ENCODE data around the gene MORF4L2. TPM values are rescaled to one million over a fixed set of nuclear protein-coding genes. Genes with fewer than 3 reads are reported as not detected.
A peak's percentile ranks its signal among the peaks of the same experiment; 100 is the strongest.

MORF4L2 gene
- total RNA-seq = 100 to 1,000 TPM; 239 to 257 TPM

GRCh38 chrX:103686199-103687072, at the start of gene MORF4L2:
Gene MORF4L2 (minus strand): TSS chrX:103686699. CDS start chrX:103677027, 9,672 bp downstream.
- CTCF ChIA-PET = no interaction called here
- Mint-ChIP-seq H3K4me1 (peaks cover 9% of the 10 kb centered on the region), H3K36me3 (ENCODE audit: low read depth) (peaks cover 21% of the 10 kb centered on the region), H3K27me3 (no peaks in the 10 kb centered on the region), H3K27ac (peak within 1 kb of the TSS; percentile 94), H3K9me3 (ENCODE audit: low read depth) (no peaks in the 10 kb centered on the region), H3K4me3 (no peak within 1 kb of the TSS)
- POLR2A ChIA-PET = interaction anchor here (0.7 to 1.0 kb wide), 3 partner anchors 145 to 568 kb away, joined by 3 to 5 read pairs (median 3); partner anchors contain the start of gene SLC25A53
- ATAC-seq (peak; percentile 91), DNase-seq (peak; percentile 91)
- intact Hi-C loops (cut with DNase I, micrococcal nuclease) = loop anchor here (1.0 to 10.0 kb wide), 11 partner anchors 57 to 1032 kb away; partner anchors contain the start of genes SLC25A53 (in 2 of the 2), BEX4 (in 1 of the 2), GPRASP1 (in 1 of the 2) and RAB9B (in 1 of the 2)

DNA sequence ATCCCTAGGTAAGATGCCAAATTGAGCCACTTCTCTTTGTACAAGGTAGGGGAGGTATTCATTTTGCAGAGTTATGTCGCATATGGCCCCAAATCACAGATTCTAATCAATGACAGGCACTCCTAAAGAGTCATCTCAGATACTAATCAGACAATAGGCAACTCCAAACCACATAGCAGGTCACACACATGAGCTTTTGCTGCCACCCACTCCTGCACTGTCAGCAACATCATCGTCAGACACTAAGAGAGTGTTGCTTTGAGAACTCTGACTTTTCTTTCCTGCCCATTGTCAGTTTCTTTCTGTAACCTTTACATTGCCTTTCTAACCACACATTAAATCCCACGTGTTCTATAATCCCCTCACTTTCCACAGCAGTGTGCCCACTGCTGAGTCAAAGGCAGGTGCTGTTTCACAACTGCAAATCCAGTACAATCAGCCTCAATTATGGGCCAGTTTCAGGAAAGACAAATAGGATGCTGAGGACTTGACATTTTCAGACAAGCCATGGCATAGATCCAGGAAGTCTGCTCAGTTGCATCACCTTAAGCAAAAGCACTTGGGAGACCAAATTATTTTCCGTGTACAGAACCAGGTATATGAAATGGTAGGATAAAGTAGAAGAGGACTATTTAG, 47.7 kb upstream of the MORF4L2 start:
- no peaks in the 10 kb centered on the region for H3K9me3 Mint-ChIP-seq (ENCODE audit: low read depth)
- intact Hi-C loops (cut with DNase I, micrococcal nuclease) = no loop called here
- DNase-seq (peak; percentile 25), ATAC-seq (peak; percentile 63)
- peaks cover 4% of the 10 kb centered on the region for H3K27me3 Mint-ChIP-seq
- peaks cover 4% of the 10 kb centered on the region for H3K4me1 Mint-ChIP-seq
- ChIA-PET CTCF (interaction anchor here (0.8 kb wide), 1 partner anchor 24 kb away, joined by 5 read pairs; the partner anchor contains the start of gene TMEM31), POLR2A (no interaction called here)
- H3K27ac Mint-ChIP-seq = no peak overlapping the region
- H3K36me3 Mint-ChIP-seq (ENCODE audit: low read depth) = no peaks in the 10 kb centered on the region
- no peak overlapping the region for H3K4me3 Mint-ChIP-seq

GRCh38 chrX:103733017-103733416, 46.5 kb upstream of the MORF4L2 start:
- ATAC-seq (no peak), DNase-seq (no peak)
- no peaks in the 10 kb centered on the region for H3K9me3 Mint-ChIP-seq (ENCODE audit: low read depth)
- H3K4me1 Mint-ChIP-seq = peaks cover 4% of the 10 kb centered on the region
- intact Hi-C loops (cut with DNase I, micrococcal nuclease) = no loop called here
- H3K36me3 Mint-ChIP-seq (ENCODE audit: low read depth) = no peaks in the 10 kb centered on the region
- H3K27ac Mint-ChIP-seq = no peak overlapping the region
- ChIA-PET POLR2A (no interaction called here), CTCF (interaction anchor here (0.5 kb wide), 1 partner anchor 81 kb away, joined by 3 read pairs; no protein-coding TSS in a partner anchor)
- no peak overlapping the region for H3K4me3 Mint-ChIP-seq
- peaks cover 4% of the 10 kb centered on the region for H3K27me3 Mint-ChIP-seq

DNA sequence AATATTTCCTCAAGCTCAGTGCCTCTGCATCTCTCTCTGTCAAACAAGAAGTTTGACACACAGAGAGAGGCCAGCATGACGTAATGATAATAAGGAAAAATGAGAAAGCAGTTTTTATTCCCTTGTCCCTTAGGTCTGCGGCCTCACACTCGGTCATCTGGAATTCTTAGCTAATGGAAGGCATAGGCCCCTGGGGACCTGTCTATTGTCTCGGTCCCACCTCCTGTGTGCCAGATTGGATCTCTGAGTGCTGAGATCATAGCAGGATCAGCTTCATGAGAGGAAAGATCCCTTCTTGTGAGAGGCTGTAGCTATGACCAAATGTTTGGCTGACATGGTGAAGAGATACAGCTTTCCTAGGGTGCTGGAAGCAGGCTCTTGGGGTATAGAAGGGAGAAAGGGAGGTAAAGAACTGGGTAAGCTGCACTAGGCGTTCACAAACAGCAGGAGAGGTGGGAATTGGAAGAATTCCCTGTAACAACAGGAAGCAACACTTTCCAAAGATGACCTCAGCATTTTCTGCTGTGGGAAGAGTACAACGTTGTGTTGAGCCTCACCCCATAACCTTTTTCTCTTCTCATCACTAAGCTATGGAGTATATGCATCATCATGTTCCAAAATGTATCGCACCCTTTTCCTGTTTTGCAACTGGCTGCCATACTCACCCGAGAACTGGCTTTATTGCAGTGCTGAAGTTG, 44.4 kb upstream of the MORF4L2 start:
- no peak for DNase-seq
- ChIA-PET CTCF (interaction anchor here (0.8 to 1.1 kb wide), 2 partner anchors 9 to 16 kb away, joined by 3 to 4 read pairs; no protein-coding TSS in a partner anchor), POLR2A (no interaction called here)
- ATAC-seq = no peak
- no peak overlapping the region for H3K27ac Mint-ChIP-seq
- no peak overlapping the region for H3K4me3 Mint-ChIP-seq
- no peaks in the 10 kb centered on the region for H3K36me3 Mint-ChIP-seq (ENCODE audit: low read depth)
- intact Hi-C loops (cut with DNase I, micrococcal nuclease) = no loop called here
- no peaks in the 10 kb centered on the region for H3K9me3 Mint-ChIP-seq (ENCODE audit: low read depth)
- peaks cover 4% of the 10 kb centered on the region for H3K4me1 Mint-ChIP-seq
- H3K27me3 Mint-ChIP-seq = peaks cover 4% of the 10 kb centered on the region

DNA sequence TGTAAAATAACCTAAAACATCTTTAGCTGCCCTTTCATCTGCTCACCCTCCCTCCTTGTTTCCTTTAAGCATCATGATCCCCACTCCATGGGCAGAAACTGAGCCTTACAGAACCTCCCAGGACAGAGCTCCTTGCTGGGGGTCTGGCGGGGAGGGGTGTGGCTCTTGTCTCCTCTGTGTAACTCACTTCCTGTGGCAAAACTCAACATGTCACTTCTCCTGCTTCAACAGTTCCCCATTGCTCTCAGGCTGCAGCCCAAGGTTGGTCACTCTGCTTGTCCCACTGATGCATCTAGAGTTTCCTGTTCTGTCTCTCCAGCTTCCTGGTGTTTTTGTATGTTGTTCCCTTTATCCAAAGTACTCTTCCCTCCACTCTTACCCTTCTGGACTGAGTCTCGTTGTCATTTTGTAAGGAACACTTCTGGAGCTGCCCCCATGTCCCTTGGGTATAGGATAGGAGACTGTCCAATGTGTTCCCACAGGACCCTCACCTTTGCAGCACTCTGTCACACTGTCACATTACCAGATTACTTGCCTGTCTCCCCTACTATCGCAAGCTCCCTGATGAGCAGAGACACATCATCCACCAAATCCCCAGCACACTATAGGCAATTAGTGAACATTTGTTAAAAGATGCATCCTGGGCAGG, 43.8 kb upstream of the MORF4L2 start:
- CTCF ChIA-PET = interaction anchor here (0.8 to 1.1 kb wide), 2 partner anchors 10 to 15 kb away, joined by 3 to 4 read pairs; no protein-coding TSS in a partner anchor
- ATAC-seq (no peak), DNase-seq (no peak)
- Mint-ChIP-seq H3K9me3 (ENCODE audit: low read depth) (no peaks in the 10 kb centered on the region), H3K4me3 (no peak overlapping the region), H3K36me3 (ENCODE audit: low read depth) (no peaks in the 10 kb centered on the region), H3K27me3 (peaks cover 4% of the 10 kb centered on the region), H3K27ac (no peak overlapping the region), H3K4me1 (peaks cover 4% of the 10 kb centered on the region)
- intact Hi-C loops (cut with DNase I, micrococcal nuclease) = no loop called here
- POLR2A ChIA-PET = no interaction called here

- CTCF ChIA-PET = interaction anchor here (0.6 kb wide), 1 partner anchor 32 kb away, joined by 3 read pairs; no protein-coding TSS in a partner anchor
- intact Hi-C loops (cut with DNase I, micrococcal nuclease) = no loop called here
These were observed 42.5 kb upstream of the MORF4L2 start for GRCh38 chrX:103729015-103729414.

DNA sequence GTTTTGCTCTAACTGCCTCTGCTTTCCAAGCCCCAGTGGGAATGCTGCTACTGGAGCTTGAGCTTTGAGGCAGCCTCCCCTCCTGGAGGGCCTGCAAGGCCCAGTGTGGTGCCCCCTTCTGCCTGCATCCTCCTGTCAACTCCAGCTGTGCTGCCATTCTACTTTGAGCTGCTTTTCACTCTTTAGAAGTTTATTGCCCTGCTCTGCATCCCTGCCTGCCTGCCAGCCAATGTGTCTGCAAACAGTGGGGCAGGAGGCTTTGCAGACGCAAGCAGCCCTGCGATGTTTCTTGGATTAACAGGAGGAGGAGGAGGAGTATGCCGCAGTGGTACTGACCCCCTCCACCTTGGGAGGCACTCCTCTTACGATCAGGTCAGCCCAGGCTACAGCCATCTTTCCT, 40.6 kb upstream of the MORF4L2 start:
- no peaks in the 10 kb centered on the region for H3K36me3 Mint-ChIP-seq (ENCODE audit: low read depth)
- H3K27me3 Mint-ChIP-seq = peaks cover 4% of the 10 kb centered on the region
- CTCF ChIA-PET = interaction anchor here (1.4 kb wide), 1 partner anchor 15 kb away, joined by 4 read pairs; no protein-coding TSS in a partner anchor
- no peak for ATAC-seq
- DNase-seq = no peak
- H3K9me3 Mint-ChIP-seq (ENCODE audit: low read depth) = no peaks in the 10 kb centered on the region
- no peak overlapping the region for H3K4me3 Mint-ChIP-seq
- POLR2A ChIA-PET = no interaction called here
- H3K4me1 Mint-ChIP-seq = no peaks in the 10 kb centered on the region
- intact Hi-C loops (cut with DNase I, micrococcal nuclease) = no loop called here
- H3K27ac Mint-ChIP-seq = no peak overlapping the region

More at GRCh38 chrX:103729015-103729414, 42.5 kb upstream of the MORF4L2 start:
- H3K9me3 Mint-ChIP-seq (ENCODE audit: low read depth) = no peaks in the 10 kb centered on the region
- no peak overlapping the region for H3K27ac Mint-ChIP-seq
- no peaks in the 10 kb centered on the region for H3K36me3 Mint-ChIP-seq (ENCODE audit: low read depth)
- POLR2A ChIA-PET = no interaction called here
- ATAC-seq (no peak), DNase-seq (no peak)
- no peaks in the 10 kb centered on the region for H3K4me1 Mint-ChIP-seq
- no peak overlapping the region for H3K4me3 Mint-ChIP-seq
- H3K27me3 Mint-ChIP-seq = peaks cover 4% of the 10 kb centered on the region

DNA sequence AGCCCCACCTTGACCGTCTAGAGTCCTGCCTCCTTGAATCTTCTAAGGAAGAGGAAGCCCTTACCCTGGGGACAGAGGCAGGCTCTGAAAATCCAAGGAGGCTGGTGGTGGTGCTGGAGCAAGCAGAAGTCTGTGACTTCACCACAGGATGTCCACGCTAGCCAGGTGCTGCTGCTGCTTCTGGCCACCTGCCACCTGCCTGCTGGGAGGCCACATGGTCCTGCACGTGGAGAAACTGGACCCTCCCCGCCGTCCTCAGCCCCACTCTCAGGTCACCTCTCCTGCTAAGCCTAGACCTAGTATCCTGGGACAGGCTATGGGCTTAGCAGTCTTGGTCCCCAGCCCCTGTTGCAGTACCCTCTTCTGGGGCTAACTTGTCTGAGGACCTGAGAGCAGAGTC, 40.0 kb upstream of the MORF4L2 start:
- no peak overlapping the region for H3K4me3 Mint-ChIP-seq
- H3K9me3 Mint-ChIP-seq (ENCODE audit: low read depth) = no peaks in the 10 kb centered on the region
- H3K4me1 Mint-ChIP-seq = no peaks in the 10 kb centered on the region
- no peaks in the 10 kb centered on the region for H3K36me3 Mint-ChIP-seq (ENCODE audit: low read depth)
- ChIA-PET POLR2A (no interaction called here), CTCF (interaction anchor here (1.4 kb wide), 1 partner anchor 15 kb away, joined by 4 read pairs; no protein-coding TSS in a partner anchor)
- intact Hi-C loops (cut with DNase I, micrococcal nuclease) = no loop called here
- DNase-seq (no peak), ATAC-seq (no peak)
- H3K27ac Mint-ChIP-seq = no peak overlapping the region
- peaks cover 4% of the 10 kb centered on the region for H3K27me3 Mint-ChIP-seq

DNA sequence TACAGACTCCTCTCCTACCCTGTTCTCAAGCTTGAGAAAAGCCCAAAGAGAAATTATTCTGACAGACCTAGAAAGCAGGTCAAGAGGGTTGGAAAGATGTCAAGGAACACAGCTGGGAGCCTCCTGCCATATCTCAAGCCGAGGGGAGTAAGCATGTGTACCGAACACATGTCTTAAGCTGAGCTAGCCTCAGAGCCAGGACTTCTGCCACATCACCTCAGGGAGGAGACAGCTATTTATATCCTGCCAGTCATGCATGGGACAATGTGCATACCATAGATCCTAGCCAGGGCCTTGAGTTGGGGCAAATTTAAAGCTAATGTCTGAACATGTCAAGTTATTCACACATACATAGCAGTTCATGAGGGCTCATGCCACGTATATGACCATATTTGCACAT, 36.0 kb upstream of the MORF4L2 start:
- intact Hi-C loops (cut with DNase I, micrococcal nuclease) = no loop called here
- Mint-ChIP-seq H3K27ac (no peak overlapping the region), H3K9me3 (ENCODE audit: low read depth) (no peaks in the 10 kb centered on the region), H3K4me3 (no peak overlapping the region), H3K27me3 (no peaks in the 10 kb centered on the region), H3K4me1 (no peaks in the 10 kb centered on the region), H3K36me3 (ENCODE audit: low read depth) (no peaks in the 10 kb centered on the region)
- DNase-seq (no peak), ATAC-seq (no peak)
- ChIA-PET POLR2A (no interaction called here), CTCF (interaction anchor here (0.7 to 1.1 kb wide), 3 partner anchors 10 to 12 kb away, joined by 3 to 5 read pairs (median 3); partner anchors contain the start of gene TMEM31)

DNA sequence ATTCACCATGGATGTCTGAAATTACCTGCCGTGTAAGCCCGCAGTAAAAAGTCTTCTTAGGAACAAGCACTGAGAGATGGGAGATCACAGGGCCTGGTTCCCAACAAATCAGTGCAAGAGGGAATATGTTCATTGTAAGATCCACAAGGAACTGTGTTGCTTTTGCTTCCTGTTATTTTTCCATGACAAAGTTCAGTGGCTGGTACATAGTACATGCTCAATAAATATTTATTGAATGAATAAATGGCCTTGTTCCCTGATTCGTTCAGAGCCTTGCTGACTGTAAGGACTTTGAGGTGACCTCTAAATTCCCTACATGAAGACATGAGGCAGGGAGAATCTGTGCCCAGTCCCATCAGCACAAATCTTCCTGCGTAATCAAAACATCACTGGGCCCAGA, 31.6 kb upstream of the MORF4L2 start:
- Mint-ChIP-seq H3K36me3 (ENCODE audit: low read depth) (no peaks in the 10 kb centered on the region), H3K4me1 (no peaks in the 10 kb centered on the region), H3K9me3 (ENCODE audit: low read depth) (no peaks in the 10 kb centered on the region), H3K4me3 (no peak overlapping the region), H3K27ac (no peak overlapping the region), H3K27me3 (no peaks in the 10 kb centered on the region)
- POLR2A ChIA-PET = no interaction called here
- intact Hi-C loops (cut with DNase I, micrococcal nuclease) = no loop called here
- ATAC-seq = no peak
- CTCF ChIA-PET = no interaction called here
- DNase-seq = no peak

- no peak for ATAC-seq
- no peak overlapping the region for H3K4me3 Mint-ChIP-seq
- POLR2A ChIA-PET = no interaction called here
- H3K27me3 Mint-ChIP-seq = no peaks in the 10 kb centered on the region
- no peak for DNase-seq
- H3K4me1 Mint-ChIP-seq = no peaks in the 10 kb centered on the region
- no peak overlapping the region for H3K27ac Mint-ChIP-seq
- intact Hi-C loops (cut with DNase I, micrococcal nuclease) = no loop called here
- no peaks in the 10 kb centered on the region for H3K9me3 Mint-ChIP-seq (ENCODE audit: low read depth)
- no peaks in the 10 kb centered on the region for H3K36me3 Mint-ChIP-seq (ENCODE audit: low read depth)
- CTCF ChIA-PET = interaction anchor here (0.6 kb wide), 1 partner anchor 38 kb away, joined by 3 read pairs; no protein-coding TSS in a partner anchor
These were observed 30.5 kb upstream of the MORF4L2 start for GRCh38 chrX:103716962-103717361.

All from activated CD4-positive, alpha-beta T cell treated with anti-CD3 and anti-CD28 coated beads for 36 hours (primary cell).